ENCODE data around the gene FLVCR2. TPM values are rescaled to one million over a fixed set of nuclear protein-coding genes. Genes with fewer than 3 reads are reported as not detected.

FLVCR2 gene
- total RNA-seq, 2 donors from 2014 or later: 6.2 to 8.9 TPM

GRCh38 chr14:75602503-75602902, 24.1 kb downstream of the FLVCR2 start:
- Histone ChIP-seq H3K4me1 (ENCODE audit: control insufficient read depth, insufficient read depth, low read length) (peaks cover 12% of the 10 kb centered on the region), H3K36me3 (ENCODE audit: control insufficient read depth, insufficient read depth, low read length) (no peaks in the 10 kb centered on the region), H3K4me3 (ENCODE audit: low read length) (no peak overlapping the region), H3K9ac (ENCODE audit: extremely low read depth, low read length, poor library complexity, severe bottlenecking) (no peak overlapping the region), H3K27me3 (ENCODE audit: control insufficient read depth, insufficient read depth, low read length, poor library complexity, severe bottlenecking) (no peaks in the 10 kb centered on the region), H3K9me3 (ENCODE audit: control insufficient read depth, low read length) (peaks cover 22% of the 10 kb centered on the region), H3K27ac (ENCODE audit: low read depth, low read length) (no peak overlapping the region)
- Mint-ChIP-seq H3K4me3 (no peak overlapping the region), H3K9me3 (peaks cover 7% of the 10 kb centered on the region), H3K27me3 (ENCODE audit: insufficient read depth) (no peaks in the 10 kb centered on the region), H3K36me3 (ENCODE audit: low read depth) (peaks cover 4% of the 10 kb centered on the region), H3K27ac (no peak overlapping the region), H3K4me1 (peaks cover 30% of the 10 kb centered on the region)
- 88 to 97% methylated on average over 3 of the region's 3 CpGs for WGBS, 2 experiments (ENCODE audit: insufficient coverage in 1 of 2, insufficient read length in 1 of 2)
- DNase-seq: no peak
- no peak for TF ChIP-seq CTCF (conservative IDR thresholded peaks at IDR 0.05)

DNA sequence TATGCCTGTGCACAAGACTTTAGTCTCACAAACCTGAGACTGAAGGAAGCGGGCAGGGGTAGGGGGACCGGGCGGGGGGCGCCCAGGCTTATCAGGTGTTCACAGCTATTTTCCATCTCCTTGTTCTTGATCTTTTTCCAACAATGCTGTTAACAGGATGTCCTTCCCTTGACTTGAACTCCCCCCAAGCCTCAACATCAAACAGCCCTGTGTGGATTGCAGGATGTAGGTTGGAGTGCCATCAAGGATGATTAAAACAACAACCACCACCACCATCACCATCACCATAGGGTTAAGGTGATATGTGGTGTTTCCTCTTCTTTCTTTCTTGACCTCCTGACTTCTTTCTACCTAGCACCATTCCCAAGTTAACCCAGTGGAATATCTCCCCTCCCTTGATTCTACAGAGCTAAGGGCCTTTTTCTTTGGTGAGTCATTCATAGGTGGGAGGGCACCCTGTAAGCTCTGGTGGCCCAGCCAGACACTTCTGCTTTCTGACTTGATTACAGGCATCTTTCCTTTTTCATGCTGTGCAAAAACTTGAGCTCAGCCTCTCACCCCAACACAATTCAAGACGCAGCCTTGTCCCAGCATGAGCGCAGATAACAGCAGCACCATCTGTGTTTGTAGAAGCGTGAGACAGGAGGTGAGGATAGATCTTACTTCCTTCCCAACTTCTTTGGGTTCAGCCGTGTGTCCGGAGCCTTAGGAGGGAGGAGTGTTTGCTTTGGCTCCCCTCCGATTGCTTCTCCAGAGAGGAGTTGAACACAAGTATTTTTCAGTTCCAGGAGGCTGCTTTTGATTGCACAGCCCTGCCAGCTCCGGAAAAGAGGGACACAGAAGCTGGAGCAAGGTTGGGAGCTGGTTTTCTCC, 26.8 kb downstream of the FLVCR2 start:
- H3K27me3 ChIP-seq (ENCODE audit: control insufficient read depth, insufficient read depth, low read length, poor library complexity, severe bottlenecking): no peaks in the 10 kb centered on the region
- DNase-seq: peak; percentile 72
- Mint-ChIP-seq H3K9me3 (peaks cover 10% of the 10 kb centered on the region), H3K4me1 (peaks cover 30% of the 10 kb centered on the region), H3K27ac (peak overlapping the region; percentile 82), H3K4me3 (peak overlapping the region; percentile 17), H3K27me3 (ENCODE audit: insufficient read depth) (peaks cover 1% of the 10 kb centered on the region), H3K36me3 (ENCODE audit: low read depth) (peaks cover 10% of the 10 kb centered on the region)
- WGBS, 2 experiments (ENCODE audit: insufficient coverage in 1 of 2, insufficient read length in 1 of 2): 64 to 92% methylated on average over 6 to 11 of the region's 11 CpGs
- no peaks in the 10 kb centered on the region for H3K36me3 ChIP-seq (ENCODE audit: control insufficient read depth, insufficient read depth, low read length)
- H3K9ac ChIP-seq (ENCODE audit: extremely low read depth, low read length, poor library complexity, severe bottlenecking): peak overlapping the region; percentile 35
- H3K27ac ChIP-seq (ENCODE audit: low read depth, low read length): peak overlapping the region; percentile 33
- H3K4me3 ChIP-seq (ENCODE audit: low read length): peak overlapping the region; percentile 44
- peaks cover 34% of the 10 kb centered on the region for H3K9me3 ChIP-seq (ENCODE audit: control insufficient read depth, low read length)
- no peak for TF ChIP-seq CTCF (conservative IDR thresholded peaks at IDR 0.05)
- H3K4me1 ChIP-seq (ENCODE audit: control insufficient read depth, insufficient read depth, low read length): peaks cover 12% of the 10 kb centered on the region

GRCh38 chr14:75605916-75606315, 27.5 kb downstream of the FLVCR2 start:
- peaks cover 30% of the 10 kb centered on the region for H3K4me1 Mint-ChIP-seq
- H3K27me3 Mint-ChIP-seq (ENCODE audit: insufficient read depth): peaks cover 1% of the 10 kb centered on the region
- Histone ChIP-seq H3K9ac (ENCODE audit: extremely low read depth, low read length, poor library complexity, severe bottlenecking) (peak overlapping the region; percentile 35), H3K27ac (ENCODE audit: low read depth, low read length) (peak overlapping the region; percentile 33), H3K27me3 (ENCODE audit: control insufficient read depth, insufficient read depth, low read length, poor library complexity, severe bottlenecking) (no peaks in the 10 kb centered on the region), H3K4me1 (ENCODE audit: control insufficient read depth, insufficient read depth, low read length) (peaks cover 12% of the 10 kb centered on the region), H3K36me3 (ENCODE audit: control insufficient read depth, insufficient read depth, low read length) (no peaks in the 10 kb centered on the region), H3K9me3 (ENCODE audit: control insufficient read depth, low read length) (peaks cover 27% of the 10 kb centered on the region), H3K4me3 (ENCODE audit: low read length) (peak overlapping the region; percentile 44)
- H3K4me3 Mint-ChIP-seq: peak overlapping the region; percentile 17
- H3K9me3 Mint-ChIP-seq: peaks cover 7% of the 10 kb centered on the region
- WGBS, 2 experiments (ENCODE audit: insufficient coverage in 1 of 2, insufficient read length in 1 of 2): 85 to 89% methylated on average over 8 to 10 of the region's 10 CpGs
- no peak for TF ChIP-seq CTCF (conservative IDR thresholded peaks at IDR 0.05)
- H3K36me3 Mint-ChIP-seq (ENCODE audit: low read depth): peaks cover 10% of the 10 kb centered on the region
- DNase-seq: no peak
- H3K27ac Mint-ChIP-seq: peak overlapping the region; percentile 82

Measured in endodermal cell (in vitro differentiated cells).